Left hindlimb (tissue), 1 donor: Measurements from ENCODE around the gene AK3.

Experiments
- DNase-seq: peaks from one replicate; pipeline ENCODE4 v3.0.0-alpha.2; 2018

Gene AK3

GRCh38 chr9:4746278-4747030 is 5.5 kb upstream of the AK3 start:
- no peak for DNase-seq

- DNase-seq = no peak
These were observed 2.3 kb upstream of the AK3 start for GRCh38 chr9:4743131-4743875.

GRCh38 chr9:4742246-4742645 is 1.2 kb upstream of the AK3 start:
- DNase-seq = no peak

- peak; percentile 59 for DNase-seq
These were observed 525 bp upstream of the AK3 start for GRCh38 chr9:4741365-4742089.

- DNase-seq = no peak
These were observed 689 bp downstream of the AK3 start for GRCh38 chr9:4740388-4740637.

- DNase-seq = no peak
These were observed 1.2 kb downstream of the AK3 start for GRCh38 chr9:4739587-4740387.

- no peak for DNase-seq
These were observed 2.0 kb downstream of the AK3 start for GRCh38 chr9:4738866-4739586.

- no peak for DNase-seq
These were observed 6.9 kb downstream of the AK3 start for GRCh38 chr9:4734150-4734549.

GRCh38 chr9:4732890-4733289 is 8.1 kb downstream of the AK3 start:
- no peak for DNase-seq

- no peak for DNase-seq
These were observed 13.4 kb downstream of the AK3 start for GRCh38 chr9:4727593-4727992.

- no peak for DNase-seq
These were observed 15.1 kb downstream of the AK3 start for GRCh38 chr9:4725706-4726442.

GRCh38 chr9:4721736-4722135 is 19.3 kb downstream of the AK3 start:
- no peak for DNase-seq

- no peak for DNase-seq
These were observed 22.1 kb downstream of the AK3 start for GRCh38 chr9:4718911-4719310.

GRCh38 chr9:4717815-4718214 is 23.2 kb downstream of the AK3 start:
- no peak for DNase-seq

- no peak for DNase-seq
These were observed 24.8 kb downstream of the AK3 start for GRCh38 chr9:4716163-4716562.

- DNase-seq = no peak
These were observed 26.6 kb downstream of the AK3 start for GRCh38 chr9:4714266-4715016.

- DNase-seq = no peak
These were observed 27.2 kb downstream of the AK3 start for GRCh38 chr9:4713849-4714248.

- DNase-seq = no peak
These were observed 31.6 kb downstream of the AK3 start for GRCh38 chr9:4709380-4709779.

- DNase-seq = no peak
These were observed 33.9 kb downstream of the AK3 start for GRCh38 chr9:4706971-4707622.

- DNase-seq = no peak
These were observed 35.0 kb downstream of the AK3 start for GRCh38 chr9:4706021-4706420.

- DNase-seq = no peak
These were observed 36.9 kb downstream of the AK3 start for GRCh38 chr9:4704129-4704528.
